H1 (cell line): ENCODE data around the gene SHTN1. TPM values are rescaled to one million over a fixed set of nuclear protein-coding genes. Genes with fewer than 3 reads are reported as not detected.
A peak's percentile ranks its signal among the peaks of the same experiment; 100 is the strongest.

Experiments
- CHD7 ChIP-seq: fragments of 300-600 bp; sonication (generic); IDR thresholded peaks from 2 replicates; pipeline ENCODE4 v1.7.1; 2012; ENCODE audit warnings: low read length, moderate library complexity, mild to moderate bottlenecking, inconsistent platforms; ENCODE audit not compliant: insufficient replicate concordance
- TBP ChIP-seq: IDR thresholded peaks from 2 replicates; pipeline ENCODE4 v1.6.1; 2011; ENCODE audit warnings: low read depth, low read length, improper control_type of control experiment
- polyA plus RNA-seq, 7 experiments: library from polyadenylated mRNA; depleted of rRNA in 3 of 7; stranded (reverse) in 5 of 7; unstranded in 2 of 7; fragments of >200 nt in 5 of 7; fragments of 200-250 nt in 2 of 7; gene quantifications; 1 replicate in 5 of 7; 2 replicates in 1 of 7; 4 replicates in 1 of 7; pipeline versions ENCODE4 v1.2.1 to v1.2.3, GENCODE V29; 2011 to 2013; ENCODE audit warnings: missing spikeins in 2 of 7, mixed read lengths in 2 of 7
- total RNA-seq: library from RNA; stranded (reverse); fragmentation: NEBNext Ultra II Directional; extraction: Animal tissue kit (Norgen Biotek cat#: 25700); gene quantifications from 2 replicates; pipeline ENCODE4 v1.2.1, GENCODE V29; 2021

SHTN1 gene
- total and polyA plus RNA-seq, 2 of the 8 experiments (the other 6 are each of a cell fraction or from before 2014, with no cell fraction given), result 3.3 to 12.7 TPM

GRCh38 chr10:116992183-116992582, 12.8 kb downstream of the SHTN1 start (continued):
- peak; percentile 65 for TF ChIP-seq CHD7
- no peak for TF ChIP-seq TBP
